Measurements from ENCODE around the gene OVCH1. TPM values are rescaled to one million over a fixed set of nuclear protein-coding genes. Genes with fewer than 3 reads are reported as not detected.

Gene OVCH1
- total RNA-seq, 1 donor from 2014 or later: not detected

DNA sequence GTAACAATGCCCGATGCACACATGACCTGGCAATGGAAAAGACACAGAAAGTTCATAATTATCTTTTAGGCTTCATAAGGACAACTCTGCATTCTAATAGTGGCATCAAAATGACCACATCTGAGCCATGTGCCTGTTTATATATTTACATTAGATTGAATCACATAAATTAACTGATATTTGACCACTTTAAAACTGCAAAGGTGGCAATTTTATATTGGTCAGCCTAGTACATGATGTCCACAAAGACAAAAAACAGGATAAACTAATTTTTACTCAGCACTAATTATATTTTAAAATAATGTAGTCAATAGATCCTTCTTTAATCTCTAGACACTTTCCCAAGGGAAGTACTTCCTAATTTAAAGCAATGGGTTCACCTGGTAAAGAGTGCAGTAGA, 12.0 kb upstream of the OVCH1 start:
- no peaks in the 10 kb centered on the region for H3K27me3 ChIP-seq (ENCODE audit: control insufficient read depth, insufficient read depth, low read length)
- TF ChIP-seq, protein P1, sequence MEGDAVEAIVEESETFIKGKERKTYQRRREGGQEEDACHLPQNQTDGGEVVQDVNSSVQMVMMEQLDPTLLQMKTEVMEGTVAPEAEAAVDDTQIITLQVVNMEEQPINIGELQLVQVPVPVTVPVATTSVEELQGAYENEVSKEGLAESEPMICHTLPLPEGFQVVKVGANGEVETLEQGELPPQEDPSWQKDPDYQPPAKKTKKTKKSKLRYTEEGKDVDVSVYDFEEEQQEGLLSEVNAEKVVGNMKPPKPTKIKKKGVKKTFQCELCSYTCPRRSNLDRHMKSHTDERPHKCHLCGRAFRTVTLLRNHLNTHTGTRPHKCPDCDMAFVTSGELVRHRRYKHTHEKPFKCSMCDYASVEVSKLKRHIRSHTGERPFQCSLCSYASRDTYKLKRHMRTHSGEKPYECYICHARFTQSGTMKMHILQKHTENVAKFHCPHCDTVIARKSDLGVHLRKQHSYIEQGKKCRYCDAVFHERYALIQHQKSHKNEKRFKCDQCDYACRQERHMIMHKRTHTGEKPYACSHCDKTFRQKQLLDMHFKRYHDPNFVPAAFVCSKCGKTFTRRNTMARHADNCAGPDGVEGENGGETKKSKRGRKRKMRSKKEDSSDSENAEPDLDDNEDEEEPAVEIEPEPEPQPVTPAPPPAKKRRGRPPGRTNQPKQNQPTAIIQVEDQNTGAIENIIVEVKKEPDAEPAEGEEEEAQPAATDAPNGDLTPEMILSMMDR (IDR thresholded peaks at IDR 0.05; ENCODE audit: insufficient read depth, low read length, poor library complexity, severe bottlenecking): no peak
- DNase-seq (ENCODE audit: low read depth): no peak
- H3K4me3 ChIP-seq (ENCODE audit: low read depth, low read length): no peak overlapping the region
- no peaks in the 10 kb centered on the region for H3K36me3 ChIP-seq (ENCODE audit: control insufficient read depth, insufficient read depth, low read length)

- no peak for DNase-seq (ENCODE audit: low read depth)
- H3K27me3 ChIP-seq (ENCODE audit: control insufficient read depth, insufficient read depth, low read length): no peaks in the 10 kb centered on the region
- TF ChIP-seq, protein P1 (IDR thresholded peaks at IDR 0.05; ENCODE audit: insufficient read depth, low read length, poor library complexity, severe bottlenecking): no peak
- no peak overlapping the region for H3K4me3 ChIP-seq (ENCODE audit: low read depth, low read length)
- H3K36me3 ChIP-seq (ENCODE audit: control insufficient read depth, insufficient read depth, low read length): no peaks in the 10 kb centered on the region
Measured at GRCh38 chr12:29508949-29509348, 11.5 kb upstream of the OVCH1 start.

- Histone ChIP-seq H3K4me3 (ENCODE audit: low read depth, low read length) (no peak overlapping the region), H3K27me3 (ENCODE audit: control insufficient read depth, insufficient read depth, low read length) (no peaks in the 10 kb centered on the region), H3K36me3 (ENCODE audit: control insufficient read depth, insufficient read depth, low read length) (no peaks in the 10 kb centered on the region)
- TF ChIP-seq, protein P1 (IDR thresholded peaks at IDR 0.05; ENCODE audit: insufficient read depth, low read length, poor library complexity, severe bottlenecking): no peak
- no peak for DNase-seq (ENCODE audit: low read depth)
Measured at GRCh38 chr12:29505122-29505521, 7.6 kb upstream of the OVCH1 start.

GRCh38 chr12:29503283-29503682, 5.8 kb upstream of the OVCH1 start:
- DNase-seq (ENCODE audit: low read depth): no peak
- Histone ChIP-seq H3K27me3 (ENCODE audit: control insufficient read depth, insufficient read depth, low read length) (no peaks in the 10 kb centered on the region), H3K4me3 (ENCODE audit: low read depth, low read length) (no peak overlapping the region), H3K36me3 (ENCODE audit: control insufficient read depth, insufficient read depth, low read length) (no peaks in the 10 kb centered on the region)
- TF ChIP-seq, protein P1 (IDR thresholded peaks at IDR 0.05; ENCODE audit: insufficient read depth, low read length, poor library complexity, severe bottlenecking): no peak

DNA sequence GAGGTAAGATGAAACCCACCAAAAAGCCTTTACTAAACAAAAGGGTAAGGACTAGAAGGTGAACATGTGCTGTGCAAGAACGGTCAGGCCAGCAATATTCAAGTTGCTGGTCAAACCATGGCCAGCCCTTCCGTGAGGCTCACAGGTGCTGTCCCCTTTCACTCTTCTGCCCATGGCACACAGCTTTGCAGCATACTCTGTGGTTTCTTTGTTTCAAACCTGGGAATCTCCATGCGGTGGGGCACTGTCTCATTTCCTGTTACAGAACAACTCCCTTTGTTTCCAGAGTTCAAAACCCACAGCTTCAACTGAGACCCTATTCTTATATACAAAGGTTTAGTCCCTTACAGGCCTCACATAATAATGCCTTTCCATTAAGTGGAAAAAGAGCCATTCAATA, 1.7 kb upstream of the OVCH1 start:
- no peaks in the 10 kb centered on the region for H3K27me3 ChIP-seq (ENCODE audit: control insufficient read depth, insufficient read depth, low read length)
- DNase-seq (ENCODE audit: low read depth): no peak
- TF ChIP-seq, protein P1 (IDR thresholded peaks at IDR 0.05; ENCODE audit: insufficient read depth, low read length, poor library complexity, severe bottlenecking): no peak
- H3K36me3 ChIP-seq (ENCODE audit: control insufficient read depth, insufficient read depth, low read length): no peaks in the 10 kb centered on the region
- H3K4me3 ChIP-seq (ENCODE audit: low read depth, low read length): no peak overlapping the region

DNA sequence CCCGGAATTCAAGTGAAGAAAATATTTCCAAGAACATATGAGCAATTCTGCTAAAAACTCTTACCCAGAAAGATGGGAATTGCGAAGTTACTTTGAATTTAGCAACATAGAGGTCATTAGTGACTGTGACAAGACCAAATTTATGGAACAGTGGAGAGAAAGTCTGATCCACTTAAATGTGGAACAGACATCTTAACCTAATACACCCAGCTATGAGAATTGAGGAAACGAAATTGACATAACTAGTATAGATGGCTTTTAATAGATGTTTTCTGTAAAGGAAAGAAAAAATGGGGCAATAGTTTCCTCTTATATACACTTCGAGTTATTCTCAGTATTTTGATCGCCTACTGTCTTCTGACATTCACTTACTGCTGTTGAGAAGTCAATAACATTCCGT, 4.6 kb downstream of the OVCH1 start:
- H3K27me3 ChIP-seq (ENCODE audit: control insufficient read depth, insufficient read depth, low read length): no peaks in the 10 kb centered on the region
- no peak overlapping the region for H3K4me3 ChIP-seq (ENCODE audit: low read depth, low read length)
- no peaks in the 10 kb centered on the region for H3K36me3 ChIP-seq (ENCODE audit: control insufficient read depth, insufficient read depth, low read length)
- DNase-seq (ENCODE audit: low read depth): no peak
- TF ChIP-seq, protein P1 (IDR thresholded peaks at IDR 0.05; ENCODE audit: insufficient read depth, low read length, poor library complexity, severe bottlenecking): no peak

Data from kidney epithelial cell (primary cell).